AG20443 (cell line): Measurements from ENCODE around the gene OCA2.

Experiments used
- DNase-seq: peaks from one replicate; pipeline ENCODE4 v3.0.0; 2012; ENCODE audit warnings: low spot score, mixed read lengths

Gene OCA2

DNA sequence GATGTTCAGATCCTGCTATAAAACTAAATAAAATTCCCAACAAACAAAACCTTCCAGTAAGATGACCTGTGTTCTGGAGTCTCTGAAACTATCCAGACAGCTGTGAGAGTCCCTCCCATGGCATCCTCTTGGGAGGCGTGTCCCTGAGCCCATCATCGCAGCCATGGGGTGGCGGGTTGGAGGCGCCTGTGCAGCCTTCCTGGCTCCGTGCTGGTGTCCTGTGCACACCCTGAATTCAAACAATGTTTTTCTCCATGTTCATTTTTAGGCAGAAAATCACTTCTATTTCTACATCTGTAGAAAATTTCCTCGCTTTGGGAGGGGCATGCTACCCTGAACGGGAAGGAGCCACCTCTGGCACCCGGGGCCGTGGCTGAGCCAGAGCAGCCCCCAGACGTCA is 19.4 kb upstream of the OCA2 start:
- DNase-seq: no peak

DNA sequence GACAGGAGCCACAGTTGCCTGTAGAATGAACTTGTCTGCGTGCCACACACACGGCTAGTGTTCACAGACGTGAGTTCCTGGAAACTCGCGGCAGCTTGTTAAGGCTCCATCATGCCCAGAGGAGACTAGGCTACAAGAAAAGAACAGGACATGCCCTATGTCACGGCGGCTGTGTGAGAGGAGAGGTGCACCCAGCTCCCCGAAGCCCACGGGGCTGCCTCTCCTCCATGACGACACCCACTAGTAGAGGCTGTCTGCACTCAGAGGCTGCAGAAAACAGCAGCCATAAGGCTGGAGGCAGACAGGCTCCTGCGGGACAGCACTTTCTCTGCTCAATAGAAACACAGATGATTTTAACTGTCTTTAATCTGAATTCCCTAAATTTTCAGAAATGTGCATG is 19.0 kb upstream of the OCA2 start:
- DNase-seq: no peak

DNA sequence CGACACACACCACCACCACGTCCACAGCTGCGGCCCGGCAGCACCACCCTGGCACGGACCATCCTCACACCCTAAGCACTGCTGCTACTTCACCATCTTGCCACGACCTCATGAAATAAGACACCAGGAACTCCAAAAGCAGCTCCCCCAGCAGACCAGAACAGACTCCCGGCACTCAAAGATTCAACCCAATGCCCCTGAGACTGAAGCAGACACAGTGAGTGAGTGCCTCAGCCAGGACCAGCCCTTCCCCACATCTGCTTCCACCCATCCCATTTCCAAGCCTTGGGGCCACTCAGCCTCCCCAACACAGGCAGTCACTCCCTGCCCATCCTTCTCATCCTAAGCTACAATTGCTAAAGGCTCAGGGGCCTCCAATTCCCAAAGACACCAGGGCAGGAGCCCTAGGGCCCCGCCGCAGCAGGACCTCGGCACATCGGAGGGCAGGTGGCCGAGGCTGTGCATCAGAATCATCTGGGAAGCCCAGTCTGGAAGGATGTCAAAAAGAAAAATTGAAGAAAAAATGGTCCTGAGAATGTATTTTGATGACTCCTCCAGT is 18.4 kb upstream of the OCA2 start:
- no peak for DNase-seq

DNA sequence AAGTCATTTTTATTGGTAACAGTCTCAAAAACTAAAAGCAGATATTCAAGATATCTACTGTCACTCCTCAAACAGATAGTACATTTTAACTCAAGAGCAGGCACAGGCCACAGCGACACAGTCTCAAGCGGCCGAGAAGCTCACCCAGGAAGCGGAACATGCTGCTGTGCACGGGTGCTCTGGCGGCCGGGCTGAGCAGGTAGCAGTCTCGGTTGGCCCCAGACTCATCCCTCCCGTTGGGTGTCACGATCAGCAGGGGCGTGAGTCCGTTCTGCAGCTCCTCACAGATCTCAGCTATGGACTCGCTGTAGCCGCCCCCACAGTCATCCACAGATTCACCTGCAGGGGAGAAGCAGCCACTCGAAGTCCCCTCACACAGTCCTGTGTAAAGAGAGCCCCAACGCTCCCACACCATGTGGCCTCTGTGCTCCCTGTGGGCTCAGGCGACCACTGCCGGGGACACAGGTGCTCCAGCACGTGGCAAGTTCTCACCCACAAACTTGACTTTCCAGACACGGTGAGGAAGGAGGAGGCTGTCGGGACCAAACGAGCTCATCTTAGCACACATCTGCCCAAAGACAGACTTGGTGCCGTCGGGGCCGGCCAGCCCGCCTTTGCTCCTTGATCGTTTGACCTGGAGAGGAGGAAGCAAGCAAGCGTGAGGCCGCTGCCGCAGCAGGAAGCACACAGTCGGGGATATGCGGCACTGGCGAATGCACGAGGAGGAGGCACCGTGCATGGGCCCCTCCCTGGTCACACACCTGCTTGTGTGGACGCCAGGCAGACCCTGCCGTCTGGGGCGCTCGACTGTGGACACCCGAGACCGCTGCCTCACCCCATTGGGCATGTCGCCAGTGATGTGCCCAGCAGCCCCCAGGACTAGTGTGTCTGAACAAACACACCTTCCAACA is 17.7 kb upstream of the OCA2 start:
- no peak for DNase-seq

DNA sequence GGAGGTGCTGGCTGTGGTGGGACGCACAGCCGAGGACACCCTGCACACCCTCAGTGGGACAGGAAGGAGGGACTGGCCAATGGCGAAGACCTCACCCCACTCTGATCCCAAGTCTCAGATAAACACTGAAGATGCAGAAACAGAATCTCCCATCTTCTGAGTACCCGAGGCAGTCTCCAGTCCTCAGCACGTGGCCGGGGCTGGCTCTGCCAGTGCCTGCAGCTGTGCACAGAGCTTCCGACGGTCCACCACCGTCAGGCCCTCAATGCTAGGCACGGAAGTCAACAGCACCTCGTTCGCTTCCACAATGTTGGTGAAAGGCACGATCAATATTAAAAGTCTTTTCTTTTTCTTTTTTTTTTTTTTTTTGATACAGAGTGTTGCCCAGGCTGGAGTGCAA is 16.8 kb upstream of the OCA2 start:
- no peak for DNase-seq

DNA sequence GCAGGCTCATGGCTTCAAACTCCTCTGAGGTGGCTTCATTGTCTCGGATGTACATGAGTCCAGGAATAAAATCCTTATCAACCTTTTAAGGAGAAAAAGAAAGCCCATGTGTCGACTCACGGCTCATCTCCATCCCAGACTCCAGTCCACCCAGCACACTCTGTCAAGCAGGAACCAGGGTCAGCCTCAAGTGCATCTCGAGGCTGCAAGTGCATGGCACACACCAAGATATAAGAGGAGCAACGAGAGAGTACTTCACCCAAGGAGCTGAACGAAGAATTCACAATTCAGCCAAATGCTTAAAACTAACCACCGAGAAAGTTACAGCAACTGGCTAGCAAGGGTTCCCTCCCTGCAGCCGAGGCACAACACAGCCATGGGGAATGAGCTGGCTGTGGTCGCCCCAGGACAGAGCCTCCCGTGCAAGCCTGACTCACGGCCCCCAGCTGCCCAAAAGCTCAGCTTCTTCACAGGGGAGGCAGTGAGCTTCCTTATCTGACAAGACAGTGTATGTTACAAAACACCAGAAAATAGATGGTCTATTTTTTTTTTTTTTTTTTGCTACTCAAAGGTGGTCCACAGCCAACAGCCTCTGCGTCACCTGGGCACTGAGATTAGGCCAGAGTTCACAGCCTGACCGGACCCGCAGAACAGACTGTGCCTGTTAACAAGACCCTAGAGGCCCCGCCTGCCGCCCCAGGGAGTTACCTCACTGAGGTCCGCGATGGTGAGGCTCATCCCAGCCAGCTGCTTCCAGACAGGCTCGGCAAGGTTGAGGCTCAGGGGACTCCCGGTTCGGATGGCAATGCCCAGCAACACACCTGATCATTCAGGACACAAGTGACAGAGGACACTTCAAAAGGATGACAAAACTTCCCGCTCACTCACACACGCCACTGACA is 15.9 kb upstream of the OCA2 start:
- peak; percentile 80 for DNase-seq

DNA sequence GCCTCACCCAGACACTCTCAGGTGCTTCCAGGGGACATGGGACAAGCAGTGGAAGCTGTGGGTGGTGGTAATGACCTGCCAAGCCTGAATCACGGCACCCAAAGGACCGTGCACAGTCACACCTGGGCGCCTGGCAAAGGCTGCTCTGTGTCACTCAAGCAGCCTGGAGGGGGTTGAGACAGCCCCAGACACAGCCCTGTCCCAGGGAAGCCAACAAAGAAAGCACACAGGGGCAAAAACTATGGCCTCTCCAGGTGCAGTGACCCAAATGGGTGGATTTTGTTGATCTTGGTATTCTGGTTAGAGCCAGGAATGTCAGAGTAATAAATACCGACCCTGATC is 15.0 kb upstream of the OCA2 start:
- no peak for DNase-seq

DNA sequence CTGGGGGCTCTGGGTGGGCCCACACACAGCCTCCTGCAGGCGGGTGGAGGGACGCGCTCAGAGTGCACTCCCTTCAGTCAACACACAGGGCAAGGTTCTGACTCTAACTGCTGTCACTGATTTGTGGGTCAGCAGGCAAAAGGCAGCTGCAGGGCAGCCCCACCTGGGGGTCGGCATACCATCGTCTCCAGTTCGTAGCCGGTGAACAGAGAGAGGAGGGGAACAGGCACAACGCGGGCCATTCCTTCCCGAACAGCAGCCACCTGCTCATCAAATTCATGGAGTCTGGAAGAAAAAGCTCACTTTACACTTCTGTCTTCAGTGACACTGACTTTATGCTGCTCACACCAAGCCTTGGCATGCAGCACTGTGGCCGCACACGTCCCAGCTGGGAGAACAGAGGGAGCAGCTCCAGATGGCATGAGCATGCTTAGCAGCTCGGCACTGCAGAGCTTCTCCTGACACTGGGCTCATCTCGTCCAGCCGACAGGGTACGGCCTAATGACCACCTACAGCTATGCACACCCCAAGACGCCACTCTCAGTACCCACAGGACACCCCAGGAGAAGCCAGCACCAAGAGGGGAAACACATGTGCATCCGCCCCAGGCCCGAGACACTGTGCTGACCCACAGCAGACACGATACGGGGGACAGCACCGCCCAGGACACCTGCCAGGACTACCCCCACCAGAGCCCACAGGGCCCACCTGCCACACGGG is 14.4 kb upstream of the OCA2 start:
- no peak for DNase-seq

DNA sequence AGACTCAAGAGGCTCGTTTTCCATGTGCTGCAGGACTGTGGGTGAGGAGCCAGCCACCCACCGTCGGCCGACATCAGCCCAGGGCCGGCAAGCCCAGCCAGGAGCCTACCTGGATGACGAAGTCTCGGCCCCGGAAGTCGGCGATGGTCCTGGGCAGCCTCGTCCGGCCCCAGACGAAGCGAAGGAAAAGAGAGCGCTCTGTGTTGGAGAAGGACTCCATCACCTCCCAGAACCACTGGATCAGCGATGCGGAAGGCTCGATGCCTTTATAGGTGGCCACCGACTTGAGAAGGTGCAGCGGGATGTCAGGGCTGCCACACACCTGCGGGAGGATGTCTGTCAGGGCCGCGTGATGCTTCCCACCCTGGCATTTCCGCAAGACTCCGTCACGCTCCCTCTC is 13.8 kb upstream of the OCA2 start:
- DNase-seq: no peak

DNA sequence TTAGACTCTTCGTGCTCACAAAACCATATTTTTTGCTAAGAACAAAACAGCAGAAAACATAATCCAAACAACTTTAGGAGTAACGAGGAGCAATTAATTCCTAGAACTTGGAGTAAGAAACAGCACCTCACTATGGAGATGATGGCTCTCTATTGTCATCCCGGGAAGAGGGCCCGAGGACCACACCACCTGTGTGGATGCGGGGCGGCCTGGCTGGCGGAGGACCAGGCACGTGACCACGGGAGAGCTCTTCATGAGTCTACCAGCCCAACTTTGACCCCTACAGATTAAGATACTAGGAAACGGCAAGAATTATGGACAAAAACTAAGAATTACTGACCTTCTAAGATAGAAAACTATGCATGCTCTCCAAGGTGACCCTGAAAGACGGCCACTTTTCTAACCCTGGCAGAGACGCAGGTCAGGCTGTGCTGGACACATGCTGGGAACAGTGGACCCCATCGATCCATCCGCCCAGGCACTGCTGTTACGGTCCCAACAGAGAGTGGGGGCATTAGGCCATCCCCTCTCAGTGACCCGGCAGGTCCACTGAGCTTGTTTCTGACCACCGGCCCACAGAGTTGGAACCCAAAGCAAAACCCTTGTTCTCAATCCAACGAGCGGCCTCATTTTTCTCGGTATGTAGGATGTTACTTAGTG is 13.1 kb upstream of the OCA2 start:
- no peak for DNase-seq

DNA sequence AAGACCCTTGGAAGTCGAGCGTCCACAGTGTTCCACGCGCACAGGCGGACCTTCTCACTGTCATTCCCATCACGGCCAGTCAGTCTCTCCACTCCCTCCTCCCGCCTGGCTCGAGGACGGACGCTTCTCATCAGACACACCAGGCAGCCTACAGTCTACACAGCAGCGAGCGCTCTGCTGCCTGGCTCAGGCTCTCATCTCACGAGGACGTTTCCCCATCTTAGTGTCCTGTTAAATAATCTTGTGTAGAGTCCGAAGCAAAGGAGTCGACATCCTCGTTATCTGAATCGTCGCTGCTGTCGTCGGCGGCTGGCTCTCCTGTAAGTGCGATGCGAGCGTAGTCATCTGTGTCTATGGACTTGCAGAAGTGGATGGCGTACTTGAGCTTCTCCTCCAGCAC is 12.4 kb upstream of the OCA2 start:
- no peak for DNase-seq

DNA sequence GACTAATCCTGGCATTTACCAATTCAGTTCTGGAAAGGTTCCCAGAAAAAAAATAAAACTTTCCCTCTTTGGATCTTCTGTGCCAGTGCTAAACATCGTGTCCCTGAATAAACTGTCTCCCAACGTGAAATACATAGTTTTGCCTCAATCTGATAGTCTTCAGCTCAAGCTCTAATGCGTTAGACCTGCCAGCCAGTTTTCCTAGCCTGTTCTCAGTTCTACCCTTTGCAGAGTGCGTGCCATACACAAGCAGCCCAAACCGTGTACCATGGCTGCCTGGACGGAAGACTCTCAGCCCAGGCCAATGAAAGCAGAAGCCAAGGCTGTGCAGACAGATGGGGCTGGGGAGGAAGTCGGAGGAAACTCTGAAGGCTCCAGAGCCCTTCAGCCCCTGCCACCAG is 11.4 kb upstream of the OCA2 start:
- DNase-seq: no peak

DNA sequence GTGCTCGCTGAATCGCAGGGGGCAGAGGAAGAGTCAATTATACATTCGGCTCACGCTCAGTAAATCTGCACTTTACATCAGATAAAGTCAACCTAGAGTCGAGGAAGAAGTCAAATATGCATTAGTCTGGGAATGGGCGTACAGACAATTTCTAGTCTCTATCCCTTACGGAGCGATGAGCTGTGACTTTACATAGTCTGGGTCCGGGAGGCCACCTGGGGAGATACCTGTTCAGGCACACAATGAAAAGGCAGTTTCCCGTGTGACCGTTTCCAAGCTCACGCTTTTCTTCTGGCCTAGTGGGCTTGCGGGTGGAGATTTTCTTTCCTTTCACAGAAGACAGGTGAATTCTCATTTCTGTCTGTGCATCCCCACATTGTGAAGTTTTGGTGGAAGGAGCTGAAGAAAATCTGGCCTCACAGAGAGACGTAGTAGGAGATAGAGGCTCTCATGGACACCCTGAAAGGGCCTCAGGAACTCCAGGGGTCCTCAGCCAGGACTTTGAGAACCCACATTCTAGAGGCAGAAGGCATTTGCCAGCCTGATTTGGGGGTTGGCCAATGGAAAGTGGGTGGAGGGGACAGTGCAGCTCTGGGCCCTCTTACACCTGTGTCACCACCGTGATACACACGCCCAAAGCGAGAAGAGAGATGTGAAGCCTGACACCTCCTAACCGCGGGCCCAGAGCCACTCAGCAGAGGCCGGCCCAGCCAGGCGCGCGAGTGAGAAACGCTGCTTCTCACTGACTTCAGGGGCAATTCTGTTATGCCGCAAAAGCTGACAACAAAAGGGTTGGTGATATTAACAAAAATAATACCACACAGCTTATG is 10.7 kb upstream of the OCA2 start:
- DNase-seq: no peak

DNA sequence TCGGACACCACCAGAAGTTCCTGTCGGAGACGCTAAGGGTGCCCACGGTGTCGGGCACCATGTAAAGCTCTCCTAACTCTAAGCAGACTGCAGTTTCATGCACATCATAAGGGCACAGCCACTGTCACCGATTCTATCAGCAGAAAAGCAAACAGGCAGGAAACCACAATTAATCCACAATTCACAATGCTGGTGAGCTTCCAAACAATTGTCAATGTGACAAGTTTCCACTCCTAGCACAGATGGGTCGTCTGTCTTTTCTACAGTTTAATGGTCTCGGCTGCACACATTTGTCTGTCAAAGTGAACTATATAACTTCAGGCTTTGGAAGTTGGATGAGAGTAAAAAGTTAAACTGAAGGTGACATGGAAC is 8.8 kb upstream of the OCA2 start:
- no peak for DNase-seq

DNA sequence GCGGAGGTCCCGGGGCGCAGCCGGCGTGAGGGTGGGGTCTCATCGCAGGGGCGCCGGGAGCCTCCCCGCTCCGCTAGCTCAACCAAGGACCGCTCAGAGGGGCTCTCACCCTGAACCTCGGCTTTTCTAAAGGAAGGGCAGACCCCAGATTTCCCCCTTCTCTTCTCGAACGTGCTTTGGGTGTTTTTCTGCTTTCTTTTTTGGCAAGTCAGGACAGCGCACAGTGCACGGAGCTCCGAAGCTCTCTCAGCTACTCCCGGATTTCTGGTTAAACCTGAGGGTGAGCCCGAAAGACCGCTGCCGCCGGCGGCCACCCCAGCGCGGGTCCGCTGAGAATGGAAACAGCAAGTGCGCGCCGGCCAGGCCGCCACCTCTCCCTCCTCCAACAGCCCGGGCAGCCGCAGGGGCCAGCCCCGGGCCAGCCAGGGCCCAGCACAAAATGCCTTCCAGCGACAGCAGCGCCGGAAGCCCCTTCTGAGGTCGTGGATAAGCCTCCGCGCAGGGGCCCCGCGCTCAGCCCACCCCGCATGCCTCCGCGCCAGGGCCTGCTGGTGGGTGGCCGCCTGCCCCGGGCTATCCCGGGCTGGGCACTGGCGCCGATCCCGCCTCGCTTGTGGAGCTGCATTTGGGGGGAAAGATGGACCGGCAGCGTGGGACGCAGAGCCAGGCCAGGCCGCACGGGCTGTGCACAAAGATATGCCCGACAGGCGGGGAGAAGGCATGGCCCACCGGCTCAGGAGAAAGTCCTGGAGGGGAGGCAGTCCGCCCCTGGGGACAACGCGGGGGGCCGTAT is 8.2 kb upstream of the OCA2 start:
- DNase-seq: peak; percentile 56

DNA sequence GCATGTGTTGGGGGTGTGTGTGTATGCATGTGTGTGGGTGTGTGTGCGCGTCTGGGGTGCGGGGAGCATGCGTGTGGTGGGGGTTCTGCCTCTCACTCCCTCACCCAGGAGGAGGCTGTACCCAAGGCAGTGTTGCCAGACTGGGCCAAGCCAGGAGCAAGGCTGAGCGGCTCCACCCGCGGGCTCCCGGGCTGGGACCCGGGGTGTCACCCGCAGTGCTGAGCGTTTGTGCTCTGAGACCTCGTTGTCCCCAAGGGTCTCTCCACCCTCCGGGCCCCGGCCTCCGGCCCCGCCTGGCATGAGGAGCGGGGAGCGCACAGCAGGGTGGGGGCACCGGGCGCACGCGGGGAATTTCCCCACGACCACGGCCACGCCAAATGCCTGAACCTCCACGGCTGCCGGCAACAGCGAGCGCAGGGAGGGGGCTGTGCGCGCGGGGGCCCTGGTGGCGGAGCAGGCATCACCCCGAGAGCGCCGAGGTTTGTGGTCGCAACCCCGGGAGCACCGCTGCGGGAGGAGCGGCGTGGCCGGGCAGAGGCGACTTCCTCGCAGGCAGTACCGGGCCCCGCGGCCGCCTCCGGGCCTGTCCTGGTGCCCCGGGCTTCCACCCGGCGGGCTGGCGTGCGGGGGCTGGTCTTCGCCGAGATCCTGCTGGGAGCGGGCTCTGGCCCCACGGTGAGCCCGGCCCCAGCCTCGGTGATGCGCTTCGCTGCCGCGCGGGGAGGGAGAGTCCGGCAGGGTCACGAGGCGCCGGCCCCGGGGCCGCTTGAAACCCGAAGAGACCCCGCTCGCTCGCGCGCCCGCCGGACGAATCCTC is 7.4 kb upstream of the OCA2 start:
- peak; percentile 63 for DNase-seq

DNA sequence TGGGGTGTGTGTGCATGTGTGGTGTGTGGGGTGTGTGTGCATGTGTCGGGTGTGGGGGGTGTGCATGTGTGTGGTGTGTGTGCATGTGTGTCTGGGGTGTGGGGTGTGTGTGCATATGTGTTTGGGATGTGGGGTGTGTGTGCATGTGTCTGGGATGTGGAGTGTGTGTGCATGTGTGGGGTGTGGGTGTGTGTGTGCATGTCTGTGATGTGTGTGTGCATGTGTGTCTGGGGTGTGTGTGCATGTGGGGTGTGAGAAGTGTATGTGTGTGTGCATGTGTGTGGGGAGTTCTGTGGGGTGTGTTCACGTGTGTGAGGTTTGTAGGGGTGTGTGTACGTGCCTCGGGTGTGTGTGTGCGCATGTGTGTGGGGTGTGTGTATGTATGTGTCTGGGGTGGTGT is 6.7 kb upstream of the OCA2 start:
- DNase-seq: no peak

DNA sequence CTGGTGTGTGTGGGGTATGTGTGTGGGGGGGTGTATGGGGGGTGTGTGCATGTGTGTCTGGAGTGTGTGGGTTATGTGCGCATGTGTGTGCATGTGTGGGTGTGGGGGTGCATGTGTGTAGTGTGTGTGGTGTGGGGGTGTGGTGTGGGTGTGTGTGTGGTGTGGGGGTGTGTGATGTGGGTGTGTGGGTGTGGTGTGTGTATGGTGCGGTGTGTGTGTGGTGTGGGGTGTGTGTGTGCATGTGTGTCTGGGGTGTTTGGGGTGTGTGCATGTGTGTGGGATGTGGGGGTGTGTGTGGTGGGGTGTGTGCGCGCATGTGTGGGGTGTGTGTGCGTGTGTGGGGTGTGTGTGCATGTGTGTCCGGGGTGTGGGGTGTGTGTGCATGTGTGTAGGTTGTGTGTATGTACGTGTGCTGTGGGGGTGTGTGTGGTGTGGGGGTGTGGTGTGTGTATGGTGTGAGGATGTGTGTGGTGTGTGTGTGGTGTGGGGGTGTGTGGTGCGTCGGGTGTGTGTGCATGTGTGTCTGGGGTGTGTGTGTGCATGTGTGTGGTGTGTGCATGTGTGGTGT is 6.2 kb upstream of the OCA2 start:
- no peak for DNase-seq

DNA sequence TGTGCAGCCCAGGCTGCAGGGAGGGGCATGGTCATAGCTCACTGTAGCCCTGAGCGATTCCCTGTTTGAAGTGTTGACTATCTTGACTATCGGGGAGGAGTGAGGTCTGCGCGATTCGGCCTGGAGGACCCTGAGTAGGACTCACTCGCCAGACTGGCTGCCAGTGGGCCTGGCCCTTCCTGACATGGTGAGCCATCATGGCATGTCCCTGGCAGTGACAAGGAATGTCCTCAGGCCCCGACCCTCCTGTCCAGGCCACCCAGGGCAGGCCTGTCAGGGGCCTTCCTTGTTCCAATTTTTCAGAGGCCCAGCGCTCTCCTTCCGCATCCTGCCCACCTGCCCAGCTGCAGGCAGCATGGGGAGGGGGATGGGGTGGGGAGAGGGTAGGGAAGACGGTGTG is 5.2 kb upstream of the OCA2 start:
- no peak for DNase-seq
